MM.1S (cell line): Measurements from ENCODE around the gene AP3S1.

Experiments used
- EZH2 ChIP-seq: fragments of 300-600 bp; sonication (generic); optimal IDR thresholded peaks from 2 replicates; pipeline ENCODE3; 2017; ENCODE audit warnings: low read depth, mild to moderate bottlenecking, antibody characterized with exemption, low read length, mixed read lengths
- EZH2phosphoT487 ChIP-seq: fragments of 300-600 bp; sonication (generic); IDR thresholded peaks from 2 replicates; pipeline ENCODE4 v1.6.1; 2018; ENCODE audit warnings: antibody characterized with exemption, low read length
- TF ChIP-seq, protein P1 (sequence below): fragments of 300-600 bp; sonication (generic); IDR thresholded peaks from 2 replicates; pipeline ENCODE4 v1.5.1; 2016; ENCODE audit warnings: antibody characterized with exemption, low read length, mixed read lengths

DNA sequence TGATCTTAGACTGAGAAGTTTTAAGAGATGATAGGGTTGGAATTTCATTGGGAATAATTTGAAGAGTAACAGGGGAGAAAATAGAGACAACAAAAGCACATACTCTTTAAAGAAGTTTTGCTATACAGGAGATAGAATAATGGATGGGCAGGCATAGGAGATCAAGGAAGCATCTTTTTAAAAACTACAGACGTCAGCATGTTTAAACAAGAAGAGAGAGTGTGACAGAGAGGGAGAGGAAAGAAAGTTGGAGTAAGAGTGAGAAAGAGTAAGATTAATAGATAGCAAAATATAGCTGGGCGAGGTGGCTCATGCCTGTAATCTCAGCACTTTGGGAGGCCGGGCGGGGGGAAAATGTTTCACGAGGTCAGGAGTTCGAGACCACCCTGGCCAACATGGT, 115.2 kb downstream of the AP3S1 start:
- TF ChIP-seq, protein P1, sequence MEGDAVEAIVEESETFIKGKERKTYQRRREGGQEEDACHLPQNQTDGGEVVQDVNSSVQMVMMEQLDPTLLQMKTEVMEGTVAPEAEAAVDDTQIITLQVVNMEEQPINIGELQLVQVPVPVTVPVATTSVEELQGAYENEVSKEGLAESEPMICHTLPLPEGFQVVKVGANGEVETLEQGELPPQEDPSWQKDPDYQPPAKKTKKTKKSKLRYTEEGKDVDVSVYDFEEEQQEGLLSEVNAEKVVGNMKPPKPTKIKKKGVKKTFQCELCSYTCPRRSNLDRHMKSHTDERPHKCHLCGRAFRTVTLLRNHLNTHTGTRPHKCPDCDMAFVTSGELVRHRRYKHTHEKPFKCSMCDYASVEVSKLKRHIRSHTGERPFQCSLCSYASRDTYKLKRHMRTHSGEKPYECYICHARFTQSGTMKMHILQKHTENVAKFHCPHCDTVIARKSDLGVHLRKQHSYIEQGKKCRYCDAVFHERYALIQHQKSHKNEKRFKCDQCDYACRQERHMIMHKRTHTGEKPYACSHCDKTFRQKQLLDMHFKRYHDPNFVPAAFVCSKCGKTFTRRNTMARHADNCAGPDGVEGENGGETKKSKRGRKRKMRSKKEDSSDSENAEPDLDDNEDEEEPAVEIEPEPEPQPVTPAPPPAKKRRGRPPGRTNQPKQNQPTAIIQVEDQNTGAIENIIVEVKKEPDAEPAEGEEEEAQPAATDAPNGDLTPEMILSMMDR = no peak
- TF ChIP-seq EZH2 (no peak), EZH2phosphoT487 (no peak)
